HG03066 (cell line): ENCODE results near the gene FBXW11.
"Not testable (repeated sequence)": the region's sequence is repeated elsewhere in the genome, so short reads cannot be mapped to it uniquely, and the experiment has no call there.

ENCODE experiments used
- ATAC-seq: cut with Tn5 transposase; IDR thresholded peaks from one replicate; pipeline ENCODE4 v1.9.1; 2021; ENCODE audit warnings: low read depth; ENCODE audit not compliant: unreplicated experiment

The FBXW11 gene

DNA sequence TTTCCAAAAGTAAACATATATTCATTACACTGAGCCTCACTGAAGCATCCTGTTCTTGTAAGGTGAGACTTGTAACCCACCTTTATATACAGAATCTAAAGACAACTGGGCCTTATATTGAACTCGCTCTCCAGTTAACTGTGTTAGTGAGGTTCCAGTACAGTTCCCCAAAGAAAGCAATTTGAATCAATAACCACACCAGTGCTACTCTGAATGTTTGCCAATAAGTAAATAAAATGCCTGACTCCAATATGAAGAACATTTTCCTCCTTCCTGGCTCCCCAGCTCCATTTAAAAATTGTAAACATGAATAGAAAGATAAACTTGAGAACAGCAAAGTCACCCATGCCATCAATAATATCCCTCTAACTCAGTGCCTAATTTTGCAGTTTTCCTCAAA lies 50.1 kb downstream of the FBXW11 start:
- ATAC-seq, result no peak

DNA sequence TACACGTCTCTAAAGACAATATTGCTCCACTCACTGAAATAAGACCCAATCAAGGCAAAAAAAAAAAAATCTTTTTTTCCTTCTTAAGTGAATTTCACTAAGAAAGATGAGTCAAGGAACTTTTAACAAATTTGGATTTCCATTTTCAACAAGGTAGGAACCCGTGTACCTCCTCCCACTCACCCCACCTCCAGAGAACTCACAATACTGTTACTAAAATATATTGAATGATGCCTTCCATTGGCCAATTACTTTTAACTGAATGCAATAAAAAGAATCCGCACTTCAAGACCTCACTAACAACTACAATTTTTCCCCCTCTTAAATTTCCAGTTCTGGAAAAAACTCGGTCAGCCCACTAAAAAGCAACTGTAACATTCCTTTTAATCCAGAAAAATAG lies 50.7 kb downstream of the FBXW11 start:
- no peak for ATAC-seq

DNA sequence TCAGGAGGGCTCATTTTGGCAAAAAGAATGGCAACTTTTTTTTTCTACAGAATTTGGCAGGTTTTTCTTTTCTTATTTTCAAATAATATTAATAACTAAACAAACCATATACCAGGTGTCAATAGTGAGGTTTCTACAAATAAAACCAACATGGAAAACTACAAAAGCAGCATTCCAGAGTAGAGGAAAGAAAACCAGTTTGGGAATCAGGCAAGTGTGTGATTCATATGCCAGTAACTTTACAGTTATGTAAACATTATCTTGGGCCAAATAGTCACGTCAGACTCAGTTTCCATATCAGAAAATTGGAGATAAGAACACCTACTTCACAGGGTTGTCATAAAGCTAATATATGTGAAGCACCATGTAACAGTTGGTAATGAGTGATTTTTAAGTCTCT lies 51.7 kb downstream of the FBXW11 start:
- no peak for ATAC-seq

DNA sequence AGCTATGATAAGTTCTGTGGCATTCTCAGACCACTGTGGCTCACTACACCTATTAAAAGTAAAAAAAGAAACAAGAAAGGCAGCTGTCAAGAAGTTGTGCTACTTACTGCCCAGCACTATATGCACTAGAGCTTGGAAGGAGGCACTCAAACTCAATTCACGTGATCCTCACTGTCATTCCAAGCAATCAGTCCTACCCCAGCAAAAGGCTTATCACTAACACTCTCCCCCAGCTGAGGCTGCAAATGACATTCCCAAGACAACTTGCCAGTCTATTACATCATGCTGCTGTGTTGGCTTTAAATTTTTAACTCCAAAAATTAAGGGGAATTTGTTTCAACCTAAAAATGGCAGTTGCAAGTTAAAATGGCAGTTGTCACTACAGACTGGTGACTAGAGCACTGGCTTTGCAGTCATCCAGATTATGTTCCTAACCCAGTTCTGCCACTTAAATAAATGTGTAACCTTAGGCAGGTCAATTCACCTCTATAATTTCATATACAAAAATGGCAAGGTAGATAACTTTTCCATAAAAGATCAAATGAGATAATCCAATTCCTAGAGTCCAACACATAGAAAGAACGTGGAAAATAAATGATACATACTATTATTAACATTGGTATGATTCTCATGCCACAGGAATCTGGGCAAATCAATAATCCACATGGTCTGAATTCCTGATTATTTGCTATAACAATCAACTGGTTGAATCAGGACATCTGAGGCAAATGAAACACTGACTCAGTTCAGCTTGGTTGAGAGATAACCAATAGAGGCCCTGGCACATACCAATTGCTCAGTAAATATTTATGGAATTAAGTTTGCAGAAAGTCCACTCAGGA lies 52.4 kb downstream of the FBXW11 start:
- no peak for ATAC-seq

DNA sequence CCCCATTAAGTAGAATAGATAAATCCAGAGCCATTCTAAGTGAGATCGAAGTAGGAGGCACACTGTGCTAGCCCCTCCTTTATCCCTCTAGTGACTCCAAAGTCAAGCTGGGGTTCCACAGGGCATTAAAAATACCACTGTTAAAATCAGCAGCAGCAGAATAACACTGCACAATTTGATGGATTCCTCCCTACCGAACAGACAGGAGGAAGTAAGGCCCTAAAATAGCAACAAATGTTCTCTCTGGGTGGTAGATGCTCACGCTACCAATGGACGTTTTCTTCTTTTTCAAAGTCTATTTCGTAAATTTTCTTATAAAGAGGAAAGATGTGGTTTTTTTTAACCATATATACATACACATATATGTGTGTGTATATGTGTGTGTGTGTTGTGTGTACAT lies 54.4 kb downstream of the FBXW11 start:
- ATAC-seq, result no peak

DNA sequence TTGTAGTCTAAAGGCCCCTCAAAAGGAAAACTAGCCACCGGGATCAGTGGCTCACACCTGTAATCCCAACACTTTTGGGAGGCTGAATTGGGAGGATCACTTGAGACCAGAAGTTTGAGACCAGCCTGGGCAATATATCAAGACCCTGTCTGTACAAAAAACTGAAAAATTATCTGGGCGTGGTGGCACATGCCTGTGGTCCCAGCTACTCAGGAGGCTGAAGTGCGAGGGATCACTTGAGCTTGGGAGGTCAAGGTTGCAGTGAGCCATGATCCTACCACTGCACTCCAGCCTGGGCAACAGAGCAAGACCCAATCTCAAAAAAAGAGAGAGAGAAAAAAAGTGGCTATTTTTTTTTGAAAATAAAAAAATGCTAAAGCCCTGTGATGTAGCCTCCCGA lies 55.2 kb downstream of the FBXW11 start:
- no peak for ATAC-seq

DNA sequence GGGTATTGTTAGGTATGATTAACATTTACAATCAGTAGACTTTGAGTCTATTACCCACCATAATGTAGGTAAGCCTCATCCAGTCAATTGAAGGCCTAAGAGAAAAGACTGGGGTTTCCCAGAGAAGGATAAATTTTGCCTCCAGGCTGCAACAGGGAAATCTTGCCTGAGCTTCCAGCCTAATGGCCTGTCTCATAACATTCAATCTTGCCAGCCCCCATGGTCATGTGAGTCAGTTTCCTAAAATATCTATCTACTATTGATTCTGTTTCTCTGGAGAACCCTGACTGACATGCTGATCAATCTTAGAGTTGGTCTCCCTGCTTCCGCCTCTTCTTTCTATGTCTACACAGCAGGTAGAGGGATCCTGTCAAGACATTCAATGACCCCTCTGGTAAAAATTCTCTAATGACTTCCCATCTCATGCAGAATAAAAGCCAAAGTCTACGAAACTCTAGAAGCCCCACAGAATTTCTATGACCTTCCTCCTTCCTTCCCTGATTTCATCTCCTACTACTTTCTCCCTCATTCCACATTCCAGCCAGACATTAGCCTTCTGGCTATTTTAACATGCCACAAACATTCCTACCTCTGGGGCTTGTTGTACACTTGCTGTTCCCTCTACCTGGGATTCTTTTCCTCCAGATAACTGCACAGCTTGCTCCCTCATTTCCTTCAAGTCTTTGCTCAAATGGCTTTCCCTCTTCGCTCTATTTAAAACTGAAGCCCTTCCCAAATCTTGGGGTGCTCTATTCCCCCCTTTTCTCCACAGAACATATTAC lies 60.2 kb downstream of the FBXW11 start:
- no peak for ATAC-seq

DNA sequence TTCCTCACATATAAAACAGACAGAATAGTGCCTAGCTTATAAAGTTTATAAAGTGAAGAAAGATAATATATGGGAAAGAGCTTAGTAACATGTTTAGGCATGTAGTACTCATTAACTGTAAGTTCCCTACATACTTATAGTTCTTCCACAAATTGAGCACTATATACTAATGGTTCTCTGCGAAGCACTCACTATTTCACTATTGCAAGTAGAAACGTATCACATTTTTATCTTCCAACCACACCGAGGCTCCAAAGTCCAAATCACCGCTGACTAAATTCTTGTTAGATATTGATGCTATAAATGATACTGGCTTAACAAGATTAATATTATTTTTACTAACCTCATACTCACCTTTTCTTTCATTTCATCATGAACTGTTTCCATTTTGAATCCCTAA lies 61.0 kb downstream of the FBXW11 start:
- no peak for ATAC-seq

DNA sequence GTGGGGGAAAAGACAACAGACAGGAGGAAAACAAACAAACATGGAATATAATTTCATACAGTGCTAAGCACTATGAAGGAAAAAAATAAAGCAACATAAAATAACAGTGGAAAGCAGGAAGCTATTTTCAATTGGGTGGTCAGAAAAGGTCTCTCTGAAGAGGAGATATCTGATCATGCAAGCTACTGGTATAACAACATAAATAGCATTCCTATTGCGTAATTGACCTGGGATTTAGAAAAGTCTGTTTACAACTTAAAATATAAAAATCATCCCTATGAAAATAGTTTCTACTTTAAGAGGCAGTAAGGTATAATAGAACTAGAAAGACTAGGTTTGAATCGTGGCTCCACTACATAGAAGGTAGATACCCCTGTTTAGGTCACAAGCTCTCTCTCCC lies 61.4 kb downstream of the FBXW11 start:
- no peak for ATAC-seq

DNA sequence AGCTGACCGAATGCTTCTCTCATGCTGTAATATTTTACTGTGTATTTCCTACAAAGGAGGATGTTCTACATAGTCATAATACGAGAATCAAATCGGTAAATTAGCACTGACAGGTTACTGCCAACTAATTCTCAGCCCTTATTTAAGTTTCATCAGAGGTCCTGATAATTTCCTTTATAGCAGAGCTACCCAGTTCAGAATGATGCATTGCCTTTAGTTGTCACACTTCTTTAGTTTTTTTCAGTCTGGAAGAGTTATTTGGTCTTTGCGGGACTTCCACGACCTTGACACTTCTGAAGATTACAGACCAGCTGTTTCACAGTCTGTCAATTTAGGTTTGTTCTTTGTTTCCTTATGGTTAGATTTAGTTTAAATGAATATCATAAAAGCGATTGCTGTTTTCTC lies 64.3 kb downstream of the FBXW11 start:
- not testable (repeated sequence) for ATAC-seq

DNA sequence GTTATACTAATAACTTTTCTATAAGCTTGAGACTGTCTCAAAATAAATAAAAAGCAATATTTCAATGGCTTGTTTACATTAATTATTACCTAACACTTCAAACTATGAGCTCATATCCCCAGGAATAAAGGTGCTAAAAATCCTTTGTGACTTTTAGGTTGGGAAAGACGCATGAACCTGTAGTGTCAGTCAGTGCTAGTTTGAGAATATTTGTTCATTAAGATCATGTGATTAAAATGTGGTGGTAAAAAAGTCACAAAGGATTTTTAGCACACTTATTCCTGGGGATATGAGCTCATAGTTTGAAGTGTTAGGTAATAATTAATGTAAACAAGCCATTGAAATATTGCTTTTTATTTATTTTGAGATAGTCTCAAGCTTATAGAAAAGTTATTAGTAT lies 64.8 kb downstream of the FBXW11 start:
- not testable (repeated sequence) for ATAC-seq

DNA sequence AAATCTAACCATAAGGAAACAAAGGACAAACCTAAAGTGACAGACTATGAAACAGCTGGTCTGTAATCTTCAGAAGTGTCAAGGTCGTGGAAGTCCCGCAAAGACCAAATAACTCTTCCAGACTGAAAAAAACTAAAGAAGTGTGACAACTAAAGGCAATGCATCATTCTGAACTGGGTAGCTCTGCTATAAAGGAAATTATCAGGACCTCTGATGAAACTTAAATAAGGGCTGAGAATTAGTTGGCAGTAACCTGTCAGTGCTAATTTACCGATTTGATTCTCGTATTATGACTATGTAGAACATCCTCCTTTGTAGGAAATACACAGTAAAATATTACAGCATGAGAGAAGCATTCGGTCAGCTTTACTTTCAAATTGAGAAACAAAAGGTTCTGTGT lies 65.2 kb downstream of the FBXW11 start:
- not testable (repeated sequence) for ATAC-seq

DNA sequence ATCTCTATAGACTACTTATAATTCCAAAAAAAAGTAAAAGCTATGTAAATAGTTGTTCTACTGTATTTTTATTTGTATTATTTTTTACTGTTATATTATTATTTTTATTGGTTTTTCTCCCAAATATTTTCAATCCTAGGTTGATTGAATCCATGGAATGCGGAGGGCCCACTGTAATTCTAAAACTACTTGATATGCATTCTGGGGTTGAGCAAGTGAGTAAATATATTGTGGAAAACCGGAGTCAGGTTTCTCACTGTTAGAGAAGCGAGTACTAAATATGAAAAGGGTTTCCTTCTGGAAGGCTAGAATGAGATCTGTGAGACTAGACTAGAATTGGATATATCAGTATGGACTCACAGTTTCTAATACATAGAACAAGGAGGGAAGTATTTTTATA lies 66.5 kb downstream of the FBXW11 start:
- no peak for ATAC-seq

DNA sequence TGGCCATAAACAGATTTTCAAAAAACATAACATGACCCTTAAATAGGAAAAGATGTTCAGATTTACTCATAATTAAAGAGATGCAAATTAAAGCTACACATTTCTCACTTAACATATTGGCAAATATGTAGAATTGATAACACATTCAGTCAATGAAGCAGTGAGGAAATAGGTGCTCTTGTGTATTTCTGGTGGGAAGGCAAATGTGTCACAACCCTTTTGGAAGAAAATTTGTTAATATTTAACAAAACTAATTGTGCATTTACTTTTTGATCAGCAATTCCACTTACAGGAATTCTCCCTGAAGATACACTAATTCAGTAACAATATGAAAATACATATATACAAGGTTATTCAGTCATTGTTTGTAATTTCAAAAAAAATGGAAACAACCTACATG lies 68.1 kb downstream of the FBXW11 start:
- no peak for ATAC-seq

DNA sequence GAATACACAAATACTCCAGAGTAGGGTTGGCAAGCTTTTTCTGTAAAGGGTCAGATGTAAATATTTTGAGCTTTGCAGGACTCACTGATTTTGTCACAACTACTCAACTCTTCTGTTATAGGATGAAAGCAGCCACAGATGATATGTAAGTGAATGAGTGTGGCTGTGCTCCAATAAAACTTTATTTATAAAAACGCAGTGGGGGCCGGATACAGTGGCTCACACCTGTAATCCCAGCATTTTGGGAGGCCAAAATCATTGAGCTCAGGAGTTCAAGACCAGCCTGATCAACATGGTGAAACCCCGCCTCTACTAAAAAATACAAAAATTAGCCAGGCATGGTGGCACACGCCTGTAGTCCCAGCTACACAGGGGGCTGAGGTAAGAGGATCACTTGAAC lies 69.1 kb downstream of the FBXW11 start:
- ATAC-seq, result no peak

DNA sequence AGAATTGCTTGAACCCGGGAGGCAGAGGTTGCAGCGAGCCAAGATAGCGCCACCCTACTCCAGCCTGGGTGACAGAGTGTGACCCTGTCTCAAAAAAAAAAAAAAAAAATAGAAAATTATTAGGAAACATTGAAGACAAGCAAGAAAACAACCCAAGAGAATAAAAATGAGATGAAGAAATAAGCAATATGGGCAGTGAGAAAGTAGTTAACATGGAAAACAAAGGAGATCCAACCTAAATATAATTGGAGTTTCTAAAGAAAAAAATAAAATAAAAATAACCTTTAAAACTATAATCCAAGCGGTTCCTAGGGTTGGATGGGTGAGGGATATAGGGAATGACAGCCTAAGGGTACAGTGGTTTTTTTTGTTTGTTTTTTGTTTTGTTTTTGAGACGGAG lies 71.9 kb downstream of the FBXW11 start:
- ATAC-seq, result no peak

DNA sequence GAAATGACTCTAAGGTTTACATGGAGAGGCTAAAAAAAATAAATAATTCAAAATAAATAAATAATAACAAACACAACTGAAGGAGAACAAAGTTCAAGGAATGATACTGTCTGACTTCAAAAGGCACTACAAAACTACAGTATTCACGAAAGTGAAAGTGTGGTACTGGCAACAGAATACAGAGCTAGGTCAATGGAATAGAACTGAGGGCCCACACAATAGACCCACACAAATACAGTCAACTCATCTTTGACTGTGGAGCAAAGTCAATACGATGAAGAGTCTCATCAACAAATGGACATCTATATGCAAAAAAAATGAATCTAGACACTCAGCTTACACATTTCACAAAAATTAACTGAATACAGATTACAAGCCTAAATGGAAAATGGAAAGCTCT lies 75.3 kb downstream of the FBXW11 start:
- no peak for ATAC-seq

DNA sequence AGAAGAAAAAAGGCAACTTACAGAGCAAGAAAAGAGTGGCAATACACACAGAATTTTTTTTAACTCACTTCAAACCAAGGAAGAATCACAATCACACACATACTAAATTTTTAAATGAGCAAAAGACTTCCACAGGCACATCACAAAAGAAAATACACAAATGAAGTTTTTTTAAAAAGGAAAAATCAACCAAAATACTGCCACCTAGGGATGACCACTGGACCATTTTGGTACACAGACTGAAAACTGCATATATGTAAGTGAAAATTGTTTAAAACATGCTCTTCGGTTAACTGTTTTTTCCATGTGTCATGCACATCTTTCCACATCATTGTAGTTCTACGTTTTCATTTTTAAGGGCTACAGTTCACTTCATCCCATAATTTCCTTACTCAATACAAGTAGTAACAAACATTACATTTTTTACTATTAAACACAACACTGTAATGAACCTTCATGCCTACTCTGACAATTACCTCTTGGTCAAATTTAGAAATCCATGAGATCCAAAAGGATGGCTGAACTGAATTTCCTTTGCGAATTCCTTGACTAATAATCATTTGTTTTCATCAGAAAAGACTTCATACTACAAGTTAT lies 79.0 kb downstream of the FBXW11 start:
- ATAC-seq, result no peak

DNA sequence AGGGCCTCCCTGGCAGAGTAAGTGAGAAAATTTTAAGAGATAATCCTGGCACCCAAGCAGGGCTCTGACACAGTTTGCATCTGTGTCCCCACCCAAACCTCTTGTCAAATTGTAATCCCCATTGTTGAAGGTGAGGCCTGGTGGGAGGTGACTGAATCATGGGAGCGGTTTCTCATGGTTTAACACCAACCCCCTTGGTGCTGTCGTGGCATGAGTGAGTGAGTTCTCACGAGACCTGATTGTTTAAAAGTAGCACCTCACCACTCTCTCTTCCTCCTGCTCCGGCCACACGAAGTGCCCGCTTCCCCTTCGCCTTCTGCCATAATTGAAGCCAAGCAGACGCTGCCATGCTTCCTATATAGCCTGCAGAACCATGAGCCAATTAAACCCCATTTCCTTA lies 80.1 kb downstream of the FBXW11 start:
- ATAC-seq, result peak; percentile 83

DNA sequence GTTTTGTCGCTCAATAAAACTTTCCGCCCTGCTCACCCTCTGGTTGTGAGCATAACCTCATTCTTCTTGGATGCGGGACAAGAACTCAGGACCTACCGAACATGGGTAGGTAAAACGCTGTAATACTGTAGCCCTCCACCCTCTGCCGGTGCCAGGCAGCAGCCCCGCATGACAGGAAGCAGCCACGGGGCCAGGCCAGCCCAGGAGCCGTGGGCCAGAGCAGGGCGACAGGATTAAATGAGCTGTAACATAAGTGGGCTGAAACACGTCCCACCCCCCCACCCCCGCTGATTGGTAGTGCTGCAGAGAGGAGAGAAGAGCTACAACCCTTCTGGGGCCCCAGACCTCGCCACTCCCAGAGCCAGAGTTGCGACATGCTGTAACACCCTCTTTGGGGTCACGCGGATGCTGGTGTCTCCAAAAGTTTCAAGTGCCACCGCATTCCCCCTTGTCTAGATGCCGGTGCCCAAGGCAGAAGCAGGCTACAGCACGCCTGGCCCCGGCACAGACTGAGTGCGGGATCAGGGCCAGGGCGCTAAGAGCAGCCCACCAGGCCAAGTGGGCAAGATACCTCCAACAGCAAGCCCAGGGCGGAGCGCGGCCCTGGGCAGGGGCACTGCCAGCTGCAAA lies 81.8 kb downstream of the FBXW11 start:
- no peak for ATAC-seq

DNA sequence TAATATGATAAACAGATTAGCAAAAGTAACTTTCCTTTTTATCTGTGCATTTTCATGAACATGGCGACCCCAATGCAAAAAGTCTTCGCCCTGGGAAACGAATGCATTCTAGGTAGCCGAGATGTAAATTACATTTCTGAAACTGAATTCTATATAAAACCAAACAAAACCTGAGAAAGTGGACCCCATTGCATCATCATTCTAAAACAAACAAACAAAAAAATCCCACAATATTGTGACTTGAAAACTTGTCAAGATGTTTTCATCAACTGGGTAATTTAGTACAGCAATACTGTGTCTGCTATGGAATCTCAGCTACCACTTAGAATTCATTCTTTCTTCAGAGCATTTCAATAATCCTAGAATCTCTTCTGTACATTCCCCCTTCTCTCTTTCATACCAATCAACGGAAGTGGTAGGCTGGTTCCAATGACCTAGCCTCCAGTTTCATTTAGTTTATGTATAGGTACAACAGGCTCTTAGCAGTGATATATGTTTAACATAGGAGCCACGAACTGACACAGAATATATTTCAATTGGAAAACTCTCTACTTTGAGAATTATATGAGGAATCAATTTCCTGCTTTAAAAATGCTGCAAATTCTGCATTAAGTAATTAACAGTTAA lies 85.6 kb downstream of the FBXW11 start:
- ATAC-seq, result no peak
